ENCODE measurements around the gene CRADD.

- no peak for TF ChIP-seq CTCF (IDR thresholded peaks at IDR 0.05)
- TF ChIP-seq POLR2AphosphoS5 (IDR thresholded peaks at IDR 0.05): no peak
These were observed 237.1 kb downstream of the CRADD start for GRCh38 chr12:93914281-93914680.
